AG09319 (cell line): ENCODE data around the gene PC.
"Not testable (repeated sequence)": the region's sequence is repeated elsewhere in the genome, so short reads cannot be mapped to it uniquely, and the experiment has no call there.

Source experiments
- DNase-seq: peaks from one replicate; pipeline ENCODE4 v3.0.0-alpha.2; 2010; ENCODE audit warnings: low read depth; ENCODE audit errors: extremely low read depth
- CTCF ChIP-seq: IDR thresholded peaks from 2 replicates; pipeline ENCODE4 v1.5.1; 2011; ENCODE audit warnings: low read depth, mild to moderate bottlenecking, inconsistent platforms, low read length, moderate library complexity

PC gene

DNA sequence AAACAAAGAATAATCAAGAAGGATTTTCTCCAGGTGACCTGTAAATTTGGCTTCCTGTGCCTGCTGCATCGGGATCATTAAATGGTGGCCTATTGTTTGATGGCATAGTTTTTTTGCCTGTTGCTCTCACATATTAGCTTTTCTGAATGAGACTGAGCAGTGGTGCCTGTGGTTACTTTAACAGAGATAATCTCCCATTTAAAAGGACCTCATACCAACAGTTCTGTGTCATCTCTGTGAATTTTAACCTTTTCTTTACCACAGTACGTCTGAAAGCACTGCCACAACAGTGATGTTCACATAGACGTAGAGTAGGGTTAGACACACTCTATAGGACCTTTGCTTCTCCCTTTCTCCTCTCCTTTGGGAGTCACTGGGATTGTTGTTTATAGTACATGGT lies 137.8 kb downstream of the PC start:
- no peak for TF ChIP-seq CTCF
- DNase-seq, result no peak

GRCh38 chr11:66818231-66818955 lies 139.8 kb downstream of the PC start:
- no peak for DNase-seq
- no peak for TF ChIP-seq CTCF

GRCh38 chr11:66815646-66816045 lies 142.5 kb downstream of the PC start:
- TF ChIP-seq CTCF, result no peak
- DNase-seq, result no peak

DNA sequence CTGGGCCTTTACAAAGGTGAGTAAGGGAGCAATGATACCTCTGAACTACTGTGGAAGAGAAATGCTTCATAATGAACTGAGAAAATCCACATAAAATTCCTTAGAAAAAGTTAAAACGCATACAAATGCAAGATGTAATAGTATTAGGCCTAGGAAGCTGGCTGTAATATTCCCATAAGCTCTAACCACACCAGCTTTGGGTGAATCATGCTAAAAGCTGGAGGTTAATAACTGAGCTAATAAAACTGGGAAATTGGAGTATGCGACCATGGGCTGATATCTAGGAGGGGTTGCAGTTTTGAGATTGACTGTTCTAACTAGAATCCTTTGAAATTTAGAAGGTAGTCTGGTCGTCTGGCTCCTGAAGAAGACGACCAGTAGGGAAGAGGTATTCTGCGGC lies 143.5 kb downstream of the PC start:
- no peak for TF ChIP-seq CTCF
- no peak for DNase-seq

GRCh38 chr11:66810576-66811185 lies 147.5 kb downstream of the PC start:
- no peak for TF ChIP-seq CTCF
- DNase-seq, result no peak

GRCh38 chr11:66809592-66809991 lies 148.6 kb downstream of the PC start:
- DNase-seq, result no peak
- TF ChIP-seq CTCF, result no peak

- no peak for TF ChIP-seq CTCF
- no peak for DNase-seq
Measured at GRCh38 chr11:66800720-66801428, 157.3 kb downstream of the PC start.

- DNase-seq, result not testable (repeated sequence)
Measured at GRCh38 chr11:66799815-66800214, 158.4 kb downstream of the PC start.
